Spinal cord (tissue), 10 donors: ENCODE results near the gene SERPING1. TPM values are rescaled to one million over a fixed set of nuclear protein-coding genes. Genes with fewer than 3 reads are reported as not detected.

Source experiments
- DNase-seq, 6 donors: peaks; one replicate each; pipeline versions ENCODE4 v3.0.0 to v3.0.0-alpha.2; 2013 to 2015; ENCODE audit warnings: low spot score in 6 of 6, low read depth in 4 of 6
- H3K27ac ChIP-seq: one replicate; pipeline ENCODE4 v1.5.1; 2013; ENCODE audit warnings: low read depth, low read length, control low read depth
- H3K27me3 ChIP-seq: one replicate; pipeline ENCODE4 v1.6.1; 2013; ENCODE audit warnings: low read length; ENCODE audit not compliant: control insufficient read depth, insufficient read depth
- H3K36me3 ChIP-seq: one replicate; pipeline ENCODE4 v1.6.1; 2013; ENCODE audit warnings: low read length; ENCODE audit not compliant: control insufficient read depth, insufficient read depth
- H3K4me1 ChIP-seq: one replicate; pipeline ENCODE4 v1.6.1; 2013; ENCODE audit warnings: low read length; ENCODE audit not compliant: control insufficient read depth, insufficient read depth
- H3K4me3 ChIP-seq: one replicate; pipeline ENCODE4 v1.5.1; 2013; ENCODE audit warnings: low read depth, low read length, control low read depth
- H3K9me3 ChIP-seq: one replicate; pipeline ENCODE4 v1.6.1; 2013; ENCODE audit warnings: low read length; ENCODE audit not compliant: control insufficient read depth, insufficient read depth
- WGBS: methylation state at CpG from one replicate; pipeline ENCODE4 v1.1.5; 2013; ENCODE audit warnings: missing lambda C conversion rate; ENCODE audit not compliant: insufficient coverage; 5-methylcytosine and 5-hydroxymethylcytosine counted together
- long read RNA-seq, 4 donors: transcript quantifications; one replicate each; lab custom pipeline, GENCODE V29; 2026
- polyA plus RNA-seq, 2 donors: library from polyadenylated mRNA; unstranded; fragments of 120-200 nt; gene quantifications; one replicate each; pipeline ENCODE4 v1.2.1, GENCODE V29; 2013; ENCODE audit not compliant: insufficient read length in 2 of 2
- total RNA-seq, 2 donors: library from RNA; depleted of rRNA in 1 of 2; stranded (reverse); fragments of 120-200 nt in 1 of 2; fragments of >200 nt in 1 of 2; gene quantifications; one replicate each; pipeline versions ENCODE4 v1.2.3 to v1.2.4, GENCODE V29; 2013 to 2014
- donor health status: healthy.

Gene SERPING1
- 100 to 1,000 TPM in 1 of 2 donors, 10 to 100 TPM in 1; 35.7 to 131 TPM for total RNA-seq
- polyA plus RNA-seq = 100 to 1,000 TPM in 1 of 2 donors, 10 to 100 TPM in 1; 63.2 to 112 TPM
- long read RNA-seq, donor 1, transcript SERPING1-209 (2 exons, 908 nt) = minor isoform, 9 of 54 reads
- long read RNA-seq, donor 1, transcript SERPING1-201 (8 exons, 2,002 nt) = major isoform, 13 of 54 reads
- long read RNA-seq, donor 1, partial matches to known transcripts = 29 of 54 reads
- long read RNA-seq, donor 1, other reads (novel, unspliced or antisense) = 0 of 54 reads
- long read RNA-seq, donor 2, partial matches to known transcripts = 28 of 30 reads
- long read RNA-seq, donor 2, other reads (novel, unspliced or antisense) = 0 of 30 reads
- long read RNA-seq, donor 3, partial matches to known transcripts = 32 of 40 reads
- long read RNA-seq, donor 3, other reads (novel, unspliced or antisense) = 0 of 40 reads
- long read RNA-seq, donor 4, transcript SERPING1-209 (2 exons, 908 nt) = major isoform, 7 of 131 reads
- long read RNA-seq, donor 4, transcript SERPING1-201 (8 exons, 2,002 nt) = major isoform, 7 of 131 reads
- long read RNA-seq, donor 4, partial matches to known transcripts = 115 of 131 reads
- long read RNA-seq, donor 4, other reads (novel, unspliced or antisense) = 0 of 131 reads

DNA sequence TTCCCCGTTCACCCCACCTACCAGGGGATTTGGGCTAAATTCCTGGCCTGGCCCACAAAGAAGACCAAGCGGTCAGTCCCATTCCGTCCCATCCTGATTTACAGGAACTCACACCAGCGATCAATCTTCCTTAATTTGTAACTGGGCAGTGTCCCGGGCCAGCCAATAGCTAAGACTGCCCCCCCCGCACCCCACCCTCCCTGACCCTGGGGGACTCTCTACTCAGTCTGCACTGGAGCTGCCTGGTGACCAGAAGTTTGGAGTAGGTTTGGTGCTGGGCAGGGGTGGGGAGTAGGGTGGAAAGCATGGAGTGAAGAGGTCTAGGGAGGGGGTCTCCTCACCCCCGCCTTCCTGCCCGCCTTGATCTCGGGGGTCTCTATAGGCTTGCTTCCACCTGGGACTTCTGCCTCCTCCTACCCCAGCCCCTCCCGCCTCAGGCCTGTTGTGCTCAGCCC, at the start of gene SERPING1:
Gene SERPING1, plus strand, starts transcription at position 225 of the 455 bp plus-strand sequence. CDS start 586 bp downstream, outside the sequence.
- DNase-seq = peak in 1 of 6 donors; percentile 70
- Histone ChIP-seq H3K27ac (peak within 1 kb of the TSS; percentile 33), H3K27me3 (no peaks in the 10 kb centered on the region), H3K4me3 (peak within 1 kb of the TSS; percentile 54), H3K9me3 (no peaks in the 10 kb centered on the region), H3K4me1 (peaks cover 16% of the 10 kb centered on the region), H3K36me3 (no peaks in the 10 kb centered on the region)
- 8% methylated on average over 4 of the region's 10 CpGs for WGBS

DNA sequence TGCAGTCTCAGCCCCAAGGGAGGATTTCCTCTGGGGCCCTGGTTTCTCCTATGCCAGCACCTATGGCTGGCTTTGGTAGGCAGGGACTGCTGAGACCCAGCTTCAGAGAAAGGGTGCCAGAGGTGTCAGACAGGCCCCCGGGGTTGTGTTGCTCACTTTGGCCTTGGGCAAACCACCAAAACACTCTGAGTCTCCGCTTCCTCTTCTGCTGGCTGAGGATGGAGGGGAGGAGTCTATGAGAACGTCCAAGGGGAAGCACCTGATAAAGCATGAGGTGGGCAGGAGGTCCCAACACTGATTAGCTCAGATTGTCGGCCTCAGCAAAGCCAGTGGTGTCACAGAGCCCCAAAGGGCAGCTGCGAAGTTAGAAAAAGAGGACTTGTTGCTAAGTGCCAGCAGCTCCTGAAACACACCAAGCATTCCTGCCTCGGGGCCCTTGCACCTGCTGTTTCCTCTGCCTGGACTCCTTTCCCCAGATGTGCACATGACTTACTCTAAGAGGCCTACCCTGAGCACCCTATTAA, 49.6 kb upstream of the SERPING1 start:
- DNase-seq = no peak
- H3K27ac ChIP-seq = no peak overlapping the region
- no peaks in the 10 kb centered on the region for H3K27me3 ChIP-seq
- no peaks in the 10 kb centered on the region for H3K4me1 ChIP-seq
- no peaks in the 10 kb centered on the region for H3K9me3 ChIP-seq
- H3K36me3 ChIP-seq = peaks cover 63% of the 10 kb centered on the region
- WGBS = 67% methylated on average over 5 of the region's 6 CpGs
- H3K4me3 ChIP-seq = no peak overlapping the region

DNA sequence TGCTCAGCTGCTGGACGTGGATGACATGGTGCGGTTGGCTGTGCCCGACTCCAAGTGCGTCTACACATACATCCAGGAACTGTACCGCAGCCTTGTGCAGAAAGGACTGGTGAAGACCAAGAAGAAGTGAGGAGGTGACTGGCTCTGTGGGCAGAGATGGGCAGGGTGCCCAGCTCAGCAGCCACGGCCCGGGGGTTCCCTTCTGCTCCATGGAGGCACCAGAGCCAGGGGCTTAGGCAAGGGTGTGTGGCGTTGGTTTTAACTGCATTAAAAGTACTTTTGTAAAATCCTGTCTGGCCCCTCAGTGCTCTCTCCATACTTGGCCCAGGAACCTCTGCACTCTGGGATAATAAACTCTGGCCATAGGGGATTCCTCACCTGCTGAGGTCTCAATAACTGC, 47.5 kb upstream of the SERPING1 start:
- no peaks in the 10 kb centered on the region for H3K4me1 ChIP-seq
- no peak overlapping the region for H3K4me3 ChIP-seq
- peaks cover 77% of the 10 kb centered on the region for H3K36me3 ChIP-seq
- no peak overlapping the region for H3K27ac ChIP-seq
- H3K9me3 ChIP-seq = no peaks in the 10 kb centered on the region
- no peaks in the 10 kb centered on the region for H3K27me3 ChIP-seq
- no peak for DNase-seq
- WGBS = 90% methylated on average over 2 of the region's 8 CpGs

DNA sequence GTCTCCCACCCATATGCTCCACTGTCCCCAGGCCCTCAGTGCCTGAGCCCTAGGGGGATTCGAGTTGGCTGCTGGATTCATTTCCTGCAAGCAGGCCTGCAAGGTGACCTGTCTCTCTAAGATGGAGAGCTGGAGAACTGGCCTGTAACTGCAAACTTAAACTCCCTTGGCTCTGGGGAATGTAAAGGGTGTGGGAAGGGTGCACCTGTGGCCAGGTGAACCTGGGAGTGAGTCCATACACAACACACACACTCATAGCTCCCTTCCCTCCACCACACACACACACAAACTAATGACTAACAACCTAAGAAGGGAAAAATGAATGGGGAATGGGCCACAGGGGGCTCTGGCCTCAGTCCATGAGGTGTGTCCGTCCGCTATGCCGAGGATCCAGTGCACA, 45.5 kb upstream of the SERPING1 start:
- Histone ChIP-seq H3K4me1 (no peaks in the 10 kb centered on the region), H3K36me3 (peaks cover 78% of the 10 kb centered on the region), H3K4me3 (no peak overlapping the region), H3K27ac (no peak overlapping the region), H3K27me3 (no peaks in the 10 kb centered on the region), H3K9me3 (no peaks in the 10 kb centered on the region)
- DNase-seq = no peak
- 98% methylated on average over 4 of the region's 4 CpGs for WGBS

DNA sequence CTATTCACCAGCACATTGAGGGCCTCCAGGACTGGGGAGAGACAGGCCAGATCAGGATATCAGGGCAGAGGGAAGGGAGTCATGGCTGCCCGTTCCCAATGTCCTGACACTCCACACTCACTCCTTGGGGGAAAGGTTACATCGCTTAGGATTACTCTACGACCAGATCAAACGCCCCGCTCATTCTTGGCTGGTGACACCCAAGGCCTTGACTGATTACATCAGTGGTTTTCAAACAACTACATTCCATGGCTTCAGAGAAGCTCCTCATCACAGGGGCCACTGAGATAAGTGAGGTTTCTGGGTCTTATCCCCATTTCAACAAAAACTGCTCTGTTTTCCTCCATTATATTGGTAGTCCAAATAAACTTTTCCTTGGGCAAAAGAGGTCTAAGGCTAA, 45.0 kb upstream of the SERPING1 start:
- no peaks in the 10 kb centered on the region for H3K4me1 ChIP-seq
- WGBS = 93% methylated on average over 4 of the region's 5 CpGs
- H3K27ac ChIP-seq = no peak overlapping the region
- no peaks in the 10 kb centered on the region for H3K27me3 ChIP-seq
- DNase-seq = no peak
- no peak overlapping the region for H3K4me3 ChIP-seq
- peaks cover 78% of the 10 kb centered on the region for H3K36me3 ChIP-seq
- no peaks in the 10 kb centered on the region for H3K9me3 ChIP-seq

DNA sequence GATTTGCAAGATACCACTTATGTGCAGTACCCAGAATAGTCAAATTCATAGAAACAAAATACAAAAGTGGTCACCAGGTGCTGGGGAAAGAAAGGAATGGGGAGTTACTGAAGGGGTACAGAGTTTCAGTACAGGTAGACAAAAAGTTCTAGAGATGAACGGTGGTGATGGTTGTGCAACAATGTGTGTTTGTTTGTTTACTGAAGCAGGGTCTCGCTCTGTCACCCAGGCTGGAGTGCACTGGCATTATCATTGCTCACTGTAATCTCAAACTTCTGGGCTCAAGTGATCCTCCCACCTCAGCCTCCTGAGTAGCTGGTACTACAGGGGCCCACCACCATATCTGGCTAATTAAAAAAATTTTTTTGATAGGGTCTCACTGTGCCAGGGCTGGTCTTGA, 42.1 kb upstream of the SERPING1 start:
- Histone ChIP-seq H3K4me3 (no peak overlapping the region), H3K4me1 (no peaks in the 10 kb centered on the region), H3K27me3 (no peaks in the 10 kb centered on the region), H3K9me3 (no peaks in the 10 kb centered on the region), H3K27ac (no peak overlapping the region), H3K36me3 (peaks cover 80% of the 10 kb centered on the region)
- WGBS = 100% methylated on average over 1 of the region's 2 CpGs
- DNase-seq = no peak

DNA sequence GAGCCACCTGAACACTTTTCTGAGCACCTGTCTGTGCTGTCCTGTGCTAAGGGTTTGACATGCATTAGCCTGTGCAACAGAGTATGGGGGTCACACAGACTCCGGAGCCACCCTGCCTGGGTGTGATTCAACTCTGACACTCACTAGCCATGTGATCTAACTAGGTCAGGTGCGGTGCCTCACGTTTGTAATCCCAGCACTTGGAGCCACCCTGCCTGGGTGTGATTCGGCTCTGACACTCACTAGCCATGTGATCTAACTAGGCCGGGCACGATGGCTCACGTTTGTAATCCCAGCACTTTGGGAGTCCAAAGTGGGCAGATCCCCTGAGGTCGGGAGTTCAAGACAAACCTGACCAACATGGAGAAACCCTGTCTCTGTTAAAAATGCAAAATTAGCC, 41.4 kb upstream of the SERPING1 start:
- Histone ChIP-seq H3K27me3 (no peaks in the 10 kb centered on the region), H3K27ac (no peak overlapping the region), H3K4me1 (no peaks in the 10 kb centered on the region), H3K9me3 (no peaks in the 10 kb centered on the region), H3K36me3 (peaks cover 77% of the 10 kb centered on the region), H3K4me3 (no peak overlapping the region)
- WGBS = 92% methylated on average over 8 of the region's 8 CpGs
- DNase-seq = no peak

DNA sequence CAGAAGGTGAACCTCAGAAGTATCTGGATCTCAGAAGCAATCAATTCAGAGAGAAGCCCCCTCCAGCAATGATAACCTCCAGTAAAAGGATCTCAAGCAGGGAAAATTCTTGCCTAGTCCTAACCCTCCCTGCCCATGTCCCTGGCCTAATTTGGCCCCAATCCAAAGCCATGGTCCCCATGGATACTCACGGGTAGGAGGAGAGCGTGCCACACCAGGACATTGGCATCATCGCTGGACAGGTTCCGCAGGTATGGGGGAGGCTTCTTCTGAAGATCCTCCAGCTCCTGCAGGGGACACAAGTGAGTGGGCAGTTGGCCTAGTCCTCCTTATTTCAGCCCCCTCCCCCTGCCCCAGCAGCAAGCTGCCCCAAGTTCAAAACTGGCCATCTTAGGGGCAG, 37.3 kb upstream of the SERPING1 start:
- no peaks in the 10 kb centered on the region for H3K4me1 ChIP-seq
- H3K36me3 ChIP-seq = peaks cover 44% of the 10 kb centered on the region
- WGBS = 74% methylated on average over 3 of the region's 4 CpGs
- no peaks in the 10 kb centered on the region for H3K9me3 ChIP-seq
- no peak overlapping the region for H3K27ac ChIP-seq
- no peaks in the 10 kb centered on the region for H3K27me3 ChIP-seq
- H3K4me3 ChIP-seq = no peak overlapping the region
- no peak for DNase-seq

DNA sequence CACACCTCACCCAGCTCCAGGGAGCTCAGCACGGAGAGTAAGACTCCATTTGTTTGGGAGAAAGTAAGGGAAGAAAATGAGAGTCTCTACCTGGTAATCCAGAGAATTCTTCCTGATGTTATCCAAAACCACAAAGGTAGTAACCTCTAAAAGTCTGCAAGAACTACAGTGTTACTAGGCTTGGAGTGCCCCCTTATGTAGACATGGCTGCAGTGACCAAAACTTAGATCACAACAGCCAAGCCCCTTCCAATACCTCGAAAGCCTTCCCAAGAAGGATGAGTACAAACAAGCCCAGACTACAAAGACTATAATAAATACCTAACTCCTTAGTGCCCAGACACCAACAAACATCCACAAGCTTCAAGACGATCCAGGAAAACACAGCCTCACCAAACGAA, 34.9 kb upstream of the SERPING1 start:
- no peak overlapping the region for H3K4me3 ChIP-seq
- no peak for DNase-seq
- peaks cover 24% of the 10 kb centered on the region for H3K36me3 ChIP-seq
- no peaks in the 10 kb centered on the region for H3K9me3 ChIP-seq
- peaks cover 13% of the 10 kb centered on the region for H3K4me1 ChIP-seq
- WGBS = no CpG with 5 or more reads among the region's 4 CpGs
- H3K27me3 ChIP-seq = no peaks in the 10 kb centered on the region
- H3K27ac ChIP-seq = no peak overlapping the region
